GM18505 (cell line): ENCODE measurements around the gene CAMK1G.

ENCODE experiments used
- ATAC-seq: cut with Tn5 transposase; IDR thresholded peaks from one replicate; pipeline ENCODE4 v1.9.1; 2021; ENCODE audit not compliant: unreplicated experiment
- POLR2A ChIP-seq: IDR thresholded peaks from 4 replicates; pipeline ENCODE4 v1.6.1; 2011; ENCODE audit warnings: borderline replicate concordance; ENCODE audit not compliant: insufficient read depth, insufficient read length; ENCODE audit errors: extremely low read depth

Gene CAMK1G

GRCh38 chr1:209642816-209643215, 59.3 kb downstream of the CAMK1G start:
- ATAC-seq, result no peak
- no peak for TF ChIP-seq POLR2A

- no peak for TF ChIP-seq POLR2A
- ATAC-seq, result no peak
Measured at GRCh38 chr1:209643285-209644020, 59.9 kb downstream of the CAMK1G start.

- no peak for TF ChIP-seq POLR2A
- ATAC-seq, result no peak
Measured at GRCh38 chr1:209645574-209646452, 62.3 kb downstream of the CAMK1G start.

- ATAC-seq, result no peak
- TF ChIP-seq POLR2A, result no peak
Measured at GRCh38 chr1:209646558-209646957, 63.0 kb downstream of the CAMK1G start.

- TF ChIP-seq POLR2A, result no peak
- ATAC-seq, result no peak
Measured at GRCh38 chr1:209647156-209647555, 63.6 kb downstream of the CAMK1G start.

- no peak for ATAC-seq
- no peak for TF ChIP-seq POLR2A
Measured at GRCh38 chr1:209648346-209648745, 64.8 kb downstream of the CAMK1G start.

- no peak for ATAC-seq
- no peak for TF ChIP-seq POLR2A
Measured at GRCh38 chr1:209648931-209649776, 65.6 kb downstream of the CAMK1G start.

- TF ChIP-seq POLR2A, result no peak
- ATAC-seq, result no peak
Measured at GRCh38 chr1:209650454-209650853, 66.9 kb downstream of the CAMK1G start.

- peak; percentile 63 for ATAC-seq
- no peak for TF ChIP-seq POLR2A
Measured at GRCh38 chr1:209651138-209651587, 67.6 kb downstream of the CAMK1G start.

- TF ChIP-seq POLR2A, result no peak
- no peak for ATAC-seq
Measured at GRCh38 chr1:209652121-209652735, 68.7 kb downstream of the CAMK1G start, which contains the start of gene LAMB3. Gene LAMB3, minus strand, starts transcription at chr1:209652425. Its CDS starts 1,481 bp downstream, at chr1:209650944.

GRCh38 chr1:209652873-209653401, 69.4 kb downstream of the CAMK1G start:
- TF ChIP-seq POLR2A, result no peak
- no peak for ATAC-seq

- no peak for TF ChIP-seq POLR2A
- no peak for ATAC-seq
Measured at GRCh38 chr1:209653915-209654351, 70.4 kb downstream of the CAMK1G start.
